ENCODE measurements around the gene INAFM2.
A peak's percentile ranks its signal among the peaks of the same experiment; 100 is the strongest.

Gene INAFM2

DNA sequence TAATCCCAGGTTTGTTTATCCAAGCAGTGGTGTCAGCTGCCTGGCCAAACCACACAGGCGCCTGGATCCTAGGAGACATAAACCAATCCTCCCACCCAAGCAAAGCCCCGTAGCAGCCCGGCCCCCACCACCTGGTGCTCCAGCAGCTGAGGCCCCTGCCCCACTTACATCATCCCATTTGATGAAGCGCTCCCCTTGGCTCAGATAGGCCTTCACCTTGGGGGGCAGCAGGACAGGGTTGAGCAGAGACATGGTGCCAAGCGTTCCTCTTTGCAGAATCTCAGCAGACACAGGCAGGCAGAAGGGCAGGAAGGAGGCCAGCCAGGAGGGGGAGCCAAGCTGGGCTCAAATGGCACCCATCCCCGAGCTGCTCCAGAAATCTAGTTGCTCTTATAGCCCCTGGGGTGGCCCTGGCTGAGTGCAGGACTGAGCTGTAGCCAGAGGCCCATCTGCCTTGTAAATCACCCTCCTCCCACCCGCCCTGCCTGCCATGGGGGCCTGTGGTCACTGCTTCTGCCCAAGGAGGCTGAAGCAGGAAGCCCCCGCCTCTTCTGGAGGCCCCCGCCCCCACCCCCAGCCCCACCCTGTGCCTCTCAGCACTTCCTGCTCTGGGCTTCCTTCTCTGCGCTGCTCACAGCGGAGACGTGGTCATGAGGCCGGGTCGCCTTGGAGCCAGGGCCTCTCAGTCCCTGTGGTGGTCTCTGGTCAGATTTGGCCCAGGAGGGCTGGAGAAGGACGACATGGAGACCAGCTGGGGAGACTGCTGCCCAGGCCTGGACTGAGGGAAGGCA lies 15.9 kb upstream of the INAFM2 start, which contains the start of gene PLCB2:
Gene PLCB2 (minus strand): TSS at position 515 of the 791 bp plus-strand sequence. CDS start 263 bp downstream, at position 252.
- DNase-seq = peak; percentile 85

DNA sequence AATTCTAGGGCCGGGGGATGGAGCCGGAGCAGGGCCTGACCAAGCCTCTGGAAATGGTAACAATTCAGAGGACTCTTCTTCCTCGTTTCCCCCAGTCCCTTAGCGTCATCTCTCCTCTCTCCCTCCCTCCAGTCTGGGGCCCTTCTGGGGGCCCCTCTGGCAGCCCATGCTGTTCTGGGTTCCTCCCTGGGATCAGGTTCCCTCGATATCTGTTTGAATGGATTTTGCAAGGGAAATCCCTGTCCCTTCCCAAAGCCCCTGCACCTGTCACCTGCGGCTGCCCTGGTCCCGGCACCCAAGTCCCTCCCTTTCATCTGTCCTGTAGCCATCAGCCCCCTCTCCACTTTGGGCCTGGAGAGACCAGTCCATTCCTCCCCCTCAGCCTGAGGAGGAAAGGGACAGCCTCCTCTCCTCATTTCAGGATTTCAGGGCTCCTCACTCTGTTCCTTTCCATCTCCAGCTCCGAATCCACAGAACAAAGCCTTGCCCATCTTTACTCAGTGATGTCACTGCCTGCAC lies 14.1 kb upstream of the INAFM2 start:
- no peak for DNase-seq

DNA sequence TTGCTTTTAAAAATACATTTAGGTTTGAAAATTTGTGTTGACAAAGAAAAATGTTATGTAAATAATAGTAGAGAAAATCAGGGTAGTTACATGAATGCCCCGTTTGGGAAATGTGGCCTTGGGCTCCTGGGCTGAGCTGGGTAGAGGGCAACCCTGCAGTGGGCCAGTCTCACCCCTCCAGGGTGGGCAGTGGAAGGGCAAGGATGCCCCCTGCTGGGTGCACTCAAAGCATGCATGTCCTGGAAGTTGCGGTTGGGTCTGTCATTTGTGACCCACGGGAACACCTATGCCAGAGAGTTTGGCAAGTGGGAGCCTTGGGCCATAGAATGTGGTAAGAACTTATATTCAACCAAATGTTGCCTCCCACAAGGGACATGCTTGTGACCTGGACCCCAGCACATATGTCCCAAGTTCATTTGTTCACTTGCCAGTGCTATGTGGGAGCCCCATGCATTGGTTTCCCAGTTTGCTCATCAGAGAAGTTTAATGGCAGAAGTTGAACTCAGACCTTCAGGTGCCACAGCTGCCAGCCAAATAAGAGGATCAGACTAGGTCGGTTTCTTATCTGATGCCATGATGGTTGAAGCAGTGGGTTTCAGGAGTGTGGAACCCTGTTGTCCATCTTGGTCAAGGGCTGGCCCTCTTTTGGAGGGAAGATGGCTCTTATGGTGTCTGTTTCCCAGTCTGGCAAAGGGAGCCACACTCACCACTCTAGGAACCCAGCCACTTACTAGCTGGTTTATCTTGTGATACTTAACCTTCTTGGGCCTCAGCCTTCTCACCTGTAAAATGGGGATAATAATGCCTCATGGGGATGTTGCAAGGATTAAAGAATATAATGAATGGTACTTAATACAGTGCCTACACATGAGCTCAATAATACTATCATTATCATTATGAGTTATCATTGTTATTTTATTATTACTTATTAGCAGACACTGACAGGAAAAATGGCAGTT lies 13.2 kb upstream of the INAFM2 start:
- DNase-seq = peak; percentile 86

DNA sequence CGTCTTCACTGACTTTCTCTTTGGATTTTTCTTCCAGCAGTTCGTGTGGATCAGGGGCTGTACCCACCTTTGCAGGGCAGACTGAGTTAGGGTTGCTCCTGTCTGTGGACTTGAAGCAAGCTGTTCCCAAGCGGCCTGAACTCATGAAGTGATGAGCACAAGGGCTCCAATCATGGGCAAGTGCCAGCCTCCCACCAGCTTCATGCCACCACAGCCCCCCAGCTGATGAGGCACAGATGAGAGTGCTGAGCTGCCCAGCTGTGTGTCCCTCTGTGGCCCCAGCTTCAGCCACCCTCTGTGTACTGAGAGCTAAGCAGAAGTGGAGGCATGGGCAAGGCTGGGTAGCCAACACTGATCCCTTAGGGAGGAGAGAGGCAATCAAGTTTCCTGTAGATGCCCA lies 12.5 kb upstream of the INAFM2 start:
- DNase-seq = no peak

DNA sequence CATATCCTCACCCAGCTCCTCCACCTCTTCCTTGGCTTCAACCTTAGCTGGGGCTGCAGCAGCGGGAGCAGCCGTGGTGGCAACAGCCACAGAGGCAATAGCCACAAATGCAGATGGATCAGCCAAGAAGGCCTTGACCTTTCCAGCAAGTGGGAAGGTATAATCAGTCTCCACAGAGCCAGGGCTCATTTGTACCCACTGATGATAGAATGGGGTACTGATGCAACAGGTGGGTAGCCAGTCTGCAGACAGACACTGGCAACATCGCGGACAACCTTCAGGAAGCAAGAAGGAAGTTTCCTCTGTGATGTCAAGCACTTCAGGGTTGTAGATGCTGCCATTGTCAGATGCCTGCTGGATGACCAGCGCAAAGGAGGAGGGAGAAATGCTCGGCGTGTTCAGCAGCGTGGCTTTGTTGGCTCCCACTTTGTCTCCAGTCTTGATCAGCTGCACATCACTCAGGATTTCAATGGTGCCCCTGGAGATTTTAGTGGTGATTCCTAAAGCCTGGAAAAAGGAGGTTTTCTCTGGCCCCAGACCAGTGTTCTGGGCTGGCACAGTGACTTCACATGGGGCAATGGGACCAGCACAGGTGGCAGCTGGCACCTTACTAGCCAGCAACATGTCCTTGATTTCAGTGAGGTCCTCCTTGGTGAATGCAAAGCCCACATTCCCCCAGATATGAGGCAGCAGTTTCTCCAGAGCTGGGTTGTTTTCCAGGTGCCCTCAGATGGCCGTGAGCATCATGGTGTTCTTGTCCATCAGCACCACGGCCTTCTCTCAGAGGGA lies 10.9 kb upstream of the INAFM2 start:
- no peak for DNase-seq

DNA sequence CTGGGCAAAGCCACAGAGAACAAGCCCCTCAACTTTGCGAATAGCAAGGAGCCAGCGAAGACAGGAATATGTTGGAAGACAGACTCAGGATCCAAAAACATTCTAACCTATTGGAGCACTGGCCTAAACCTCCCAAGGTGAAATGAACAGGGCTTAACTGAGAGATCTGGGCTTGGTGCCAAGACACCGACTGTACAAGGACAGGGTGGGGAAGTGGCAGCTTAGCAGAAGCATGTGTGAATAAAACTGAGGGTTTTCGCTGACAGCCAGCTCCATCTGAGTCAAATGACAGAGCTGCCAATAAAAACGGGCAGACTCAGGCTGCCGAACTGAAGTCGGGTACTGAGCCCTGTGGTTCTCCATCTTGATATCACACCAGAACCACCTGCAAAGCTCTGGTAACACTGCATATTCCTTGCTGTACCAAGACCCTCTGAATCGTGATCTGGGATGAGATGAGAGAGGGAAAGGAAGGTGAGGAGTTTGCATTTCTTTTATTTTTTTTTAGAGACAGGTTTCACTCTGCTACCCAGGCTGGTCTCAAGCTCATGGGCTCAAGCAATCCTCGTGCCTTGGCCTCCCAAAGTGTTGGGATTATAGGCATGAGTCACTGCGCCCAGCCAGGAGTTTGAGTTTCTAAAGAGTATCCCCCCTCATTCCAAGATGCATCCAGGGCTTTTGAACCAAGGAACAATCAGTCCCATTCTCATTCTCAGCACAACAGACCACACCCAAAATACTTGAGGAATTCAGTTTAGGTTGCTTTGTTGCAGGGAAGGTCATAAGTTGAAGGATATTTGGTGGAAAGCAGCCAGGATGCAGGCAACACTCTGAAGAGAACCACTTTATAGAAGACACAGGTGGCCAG lies 9.7 kb upstream of the INAFM2 start:
- peak; percentile 91 for DNase-seq

DNA sequence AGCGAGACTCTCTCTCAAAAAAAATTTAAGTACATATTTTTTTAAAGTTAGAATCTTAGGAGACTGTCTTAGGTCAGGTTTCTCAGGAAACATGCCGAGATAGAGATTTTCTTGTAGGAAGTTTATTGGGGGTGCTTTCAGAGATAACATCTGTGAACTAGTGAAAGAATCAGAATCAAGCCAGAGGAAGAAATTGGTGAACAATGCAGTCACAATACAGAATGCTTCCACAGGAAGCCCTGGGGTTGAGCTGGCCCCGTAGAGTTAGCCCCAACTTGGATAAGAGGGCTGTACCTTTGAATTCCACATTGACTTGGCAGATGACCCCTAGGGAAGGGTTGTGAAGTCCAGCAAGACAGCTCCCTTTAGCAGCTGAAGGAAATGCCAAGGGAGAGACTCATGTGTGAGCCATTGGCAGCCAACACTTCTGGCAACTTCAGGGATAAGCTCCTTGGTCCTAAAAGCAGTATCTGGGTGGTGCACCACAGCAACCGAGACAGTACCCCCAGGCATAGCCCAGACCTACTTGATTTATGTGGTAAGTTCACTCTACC lies 8.7 kb upstream of the INAFM2 start:
- DNase-seq = no peak

DNA sequence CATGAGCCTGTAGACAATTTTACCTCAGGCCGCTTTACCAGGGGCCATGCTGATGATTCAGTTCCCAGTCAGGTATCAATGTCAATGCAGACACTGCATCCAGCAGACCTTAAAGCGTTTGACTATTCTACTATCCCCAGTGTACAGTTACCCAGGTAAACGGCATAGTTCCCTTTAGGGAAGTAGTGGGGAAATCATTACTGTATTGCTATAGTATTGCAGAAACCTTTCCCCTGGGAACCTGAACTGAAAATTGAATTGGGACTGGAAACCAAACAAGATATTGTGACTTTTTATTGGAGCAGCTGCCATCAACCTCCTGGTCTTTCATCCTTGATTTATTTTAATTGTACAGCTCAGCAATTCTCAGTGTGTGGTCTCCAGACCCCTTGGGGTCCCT lies 6.6 kb upstream of the INAFM2 start:
- no peak for DNase-seq

DNA sequence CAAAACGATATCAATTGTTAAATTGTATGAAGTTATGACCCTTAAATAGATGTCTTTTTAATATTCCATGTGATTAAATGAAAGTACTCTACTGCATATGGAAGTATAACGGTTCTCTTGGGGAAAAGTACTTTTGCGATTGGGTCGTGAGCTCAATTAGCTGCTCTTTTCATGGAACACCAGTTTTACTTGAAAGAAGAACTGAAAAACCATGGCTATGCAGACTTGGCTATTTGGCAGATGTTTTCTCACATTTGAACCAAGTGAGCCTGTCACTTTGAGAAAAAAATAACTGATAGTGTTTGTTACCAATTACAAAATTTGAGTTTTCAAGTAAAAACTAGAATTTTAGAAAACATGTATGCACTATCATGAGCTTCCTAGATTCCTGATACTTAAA lies 5.9 kb upstream of the INAFM2 start:
- no peak for DNase-seq

DNA sequence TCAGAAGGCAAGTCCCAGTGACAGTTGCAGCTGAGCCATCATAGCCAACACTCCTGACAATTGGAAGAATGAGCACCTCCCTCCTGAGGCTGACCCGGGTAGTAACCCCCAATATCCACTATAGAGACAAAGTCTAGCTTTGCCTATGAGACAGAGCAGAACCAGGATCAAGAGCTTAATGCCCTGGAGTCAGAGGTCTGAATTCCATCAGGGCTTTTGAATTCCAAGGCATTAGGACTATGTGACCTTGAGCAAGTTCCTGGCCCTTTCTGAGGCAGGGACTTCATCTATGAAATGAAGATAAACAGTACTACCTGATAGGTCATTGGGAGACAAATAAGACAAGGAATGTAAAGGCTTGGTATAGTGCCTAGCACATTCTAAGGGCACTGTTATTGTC lies 3.1 kb upstream of the INAFM2 start:
- no peak for DNase-seq

DNA sequence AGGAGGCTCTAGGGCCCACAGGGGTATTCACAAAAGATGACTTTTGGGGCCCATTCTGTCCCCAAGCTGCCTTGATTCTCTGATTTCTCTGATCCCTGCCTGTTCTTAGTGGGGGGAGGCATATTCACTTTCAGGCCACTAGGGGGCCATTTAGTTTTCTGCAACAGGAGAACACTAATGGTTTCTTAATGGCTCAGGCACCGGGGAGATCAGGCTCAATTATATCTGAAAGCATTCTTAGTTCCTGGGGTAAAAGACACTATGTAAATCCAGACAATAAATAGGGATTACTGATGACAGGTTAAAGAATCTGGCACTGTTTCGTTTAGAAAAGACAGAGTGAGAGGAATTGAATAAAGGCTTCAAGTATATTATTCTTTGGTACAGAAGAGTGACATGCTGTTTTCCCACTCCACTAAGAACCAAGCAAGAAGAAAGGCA lies 2.5 kb upstream of the INAFM2 start:
- peak; percentile 90 for DNase-seq

DNA sequence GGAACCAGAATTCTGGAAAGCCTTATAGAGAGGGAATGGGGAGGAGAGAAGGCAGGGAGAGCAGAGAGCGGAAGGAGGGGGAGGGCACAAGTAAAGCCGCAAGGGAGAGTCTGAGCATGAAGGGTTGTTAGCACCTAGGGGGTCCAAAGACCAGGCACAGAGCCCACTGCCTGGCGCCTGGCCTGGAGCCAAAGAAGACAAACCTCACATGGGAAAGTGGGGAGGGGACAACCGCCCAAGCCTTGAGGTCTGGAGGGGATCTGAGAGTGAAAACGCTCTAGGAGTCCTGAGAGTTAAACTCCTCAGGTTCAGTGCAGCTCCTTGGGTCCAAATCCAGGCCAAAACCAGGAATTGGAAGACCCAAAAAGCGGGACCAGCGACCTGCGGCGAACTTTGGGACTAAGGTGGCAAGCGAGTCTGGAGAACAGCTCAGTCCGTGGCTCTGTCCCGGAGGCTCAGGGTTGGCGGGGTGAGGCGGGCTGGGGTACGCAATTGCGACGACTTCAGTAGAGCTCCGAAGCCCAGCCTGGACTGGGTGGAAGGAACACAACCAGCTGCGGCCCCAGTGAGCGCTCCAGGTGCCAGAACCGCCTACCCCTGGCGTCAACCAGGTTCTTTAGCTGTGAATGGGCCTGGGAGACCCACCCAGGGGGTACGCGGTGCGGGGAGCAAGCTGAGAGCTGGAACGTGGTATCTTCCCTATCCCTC lies 807 bp upstream of the INAFM2 start:
- no peak for DNase-seq

DNA sequence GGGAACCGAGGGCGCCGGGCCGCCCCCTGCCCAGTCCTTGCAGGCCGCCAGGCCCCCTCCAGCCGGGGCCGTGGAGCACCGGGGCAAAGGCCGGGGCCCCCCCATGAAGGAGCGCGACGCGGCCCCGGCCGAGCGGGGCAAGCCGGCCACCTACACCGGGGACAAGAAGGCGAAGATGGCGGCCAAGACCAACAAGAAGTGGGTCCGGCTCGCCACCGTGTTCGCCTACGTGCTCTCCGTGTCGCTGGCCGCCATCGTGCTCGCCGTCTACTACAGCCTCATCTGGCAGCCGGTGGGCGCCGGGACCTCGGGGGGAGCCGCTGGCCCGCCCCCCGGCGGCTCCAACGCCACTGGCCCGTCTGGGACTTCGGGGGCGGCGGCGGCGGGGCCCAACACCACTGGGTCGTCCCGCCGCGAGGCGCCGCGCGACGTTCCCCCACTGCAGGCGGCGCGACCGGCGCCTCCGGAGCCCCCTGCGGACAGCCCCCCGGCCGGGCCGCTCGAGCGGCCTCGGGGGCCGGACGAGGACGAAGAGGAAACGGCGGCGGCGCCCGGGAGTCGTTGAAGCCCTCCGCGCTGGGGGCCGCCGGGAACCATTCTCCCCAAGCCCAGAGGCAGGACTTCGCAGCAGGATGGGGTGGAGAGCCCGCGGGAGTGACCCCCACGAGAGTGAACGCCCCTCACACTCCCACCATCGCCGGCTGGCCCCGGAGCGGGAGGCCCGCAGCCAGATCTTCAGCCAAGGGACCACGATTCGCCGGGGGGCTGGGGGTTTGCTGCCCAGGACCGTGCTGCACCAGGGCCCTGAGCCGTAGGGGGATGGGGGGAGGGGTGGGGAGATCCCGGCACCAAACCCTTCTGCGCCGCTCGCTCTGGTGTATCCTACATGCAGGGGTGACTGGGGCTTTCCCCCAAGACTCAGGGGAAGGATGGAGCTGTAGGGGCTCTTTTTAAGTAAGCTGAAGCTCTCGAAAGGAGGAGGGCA lies 753 bp downstream of the INAFM2 start:
- peak; percentile 50 for DNase-seq

DNA sequence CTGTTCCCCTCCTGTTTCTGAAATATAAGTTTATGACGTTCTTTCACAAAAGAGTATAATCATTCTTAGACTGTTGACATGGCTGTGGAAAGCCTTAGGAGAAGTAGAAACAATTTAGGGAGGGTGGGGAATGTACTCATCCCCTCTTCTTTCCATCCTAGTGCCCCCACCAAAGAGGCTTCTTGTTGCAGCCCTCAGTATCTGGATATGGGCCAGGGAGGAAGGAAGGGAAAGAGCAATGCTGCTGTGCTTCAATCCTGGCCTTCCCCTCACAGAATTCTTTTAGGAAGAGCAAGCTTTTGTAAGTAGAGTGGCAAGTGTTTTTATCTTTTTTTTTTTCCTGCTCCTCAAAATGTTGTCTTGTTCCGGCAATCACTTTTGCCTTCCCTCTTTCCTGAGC lies 1.7 kb downstream of the INAFM2 start:
- DNase-seq = no peak

DNA sequence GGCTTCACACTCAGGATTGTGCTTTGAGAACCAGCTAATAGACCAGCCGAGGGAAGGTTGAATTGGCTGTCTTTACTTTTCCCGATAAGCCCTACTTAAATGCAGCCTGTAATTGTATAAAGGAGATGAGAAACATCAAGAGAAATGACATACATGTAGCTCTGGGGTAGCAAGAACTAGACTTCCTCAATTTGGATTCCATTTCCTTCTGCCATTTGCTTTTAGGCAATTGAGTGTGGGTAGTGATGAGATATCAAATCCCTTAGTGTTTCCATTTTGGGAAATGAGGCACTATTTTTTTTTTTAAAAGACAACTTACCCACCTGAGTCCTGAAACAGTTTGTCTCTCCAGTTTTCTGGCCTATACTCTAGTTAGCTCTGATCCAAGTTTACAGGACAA lies 2.2 kb downstream of the INAFM2 start:
- DNase-seq = no peak

DNA sequence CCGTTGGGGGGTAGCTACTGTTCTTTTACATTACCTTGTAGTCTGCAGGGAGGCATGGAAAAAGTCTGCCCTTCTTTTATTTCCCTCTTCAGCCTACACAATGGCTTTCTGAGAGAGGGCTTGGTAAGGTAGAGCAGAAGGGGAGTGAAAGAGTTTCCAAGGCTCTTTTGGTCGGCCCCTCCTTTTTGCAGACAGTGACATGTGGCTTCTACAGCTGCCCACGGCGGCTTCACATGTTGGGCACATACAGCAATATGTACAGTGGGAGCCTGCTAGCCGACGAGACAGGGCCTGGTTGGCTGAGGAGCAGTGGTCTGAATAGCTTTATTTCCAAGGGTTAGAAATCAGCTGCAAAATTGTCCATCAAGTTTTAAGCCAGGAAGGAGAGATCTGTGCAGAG lies 4.0 kb downstream of the INAFM2 start:
- DNase-seq = peak; percentile 51

DNA sequence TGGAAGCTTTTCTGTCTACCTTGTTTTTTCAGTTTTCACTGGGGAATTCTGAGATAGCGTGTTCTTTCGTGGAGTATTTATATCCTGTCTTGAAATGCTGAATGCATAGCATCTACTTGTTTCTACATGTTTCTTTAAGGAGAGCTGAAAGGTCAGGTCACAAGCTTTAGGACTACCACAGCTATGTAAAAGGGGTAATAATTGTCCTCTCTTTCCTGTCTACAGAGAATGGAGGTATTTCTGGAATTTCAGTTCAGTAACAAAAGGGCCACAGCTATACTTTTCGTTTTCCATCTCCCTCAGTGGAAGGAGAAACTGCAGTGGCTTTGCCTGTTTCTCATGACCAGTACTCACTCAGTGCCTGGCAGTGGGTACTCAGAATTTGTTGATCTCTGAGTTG lies 4.7 kb downstream of the INAFM2 start:
- no peak for DNase-seq

DNA sequence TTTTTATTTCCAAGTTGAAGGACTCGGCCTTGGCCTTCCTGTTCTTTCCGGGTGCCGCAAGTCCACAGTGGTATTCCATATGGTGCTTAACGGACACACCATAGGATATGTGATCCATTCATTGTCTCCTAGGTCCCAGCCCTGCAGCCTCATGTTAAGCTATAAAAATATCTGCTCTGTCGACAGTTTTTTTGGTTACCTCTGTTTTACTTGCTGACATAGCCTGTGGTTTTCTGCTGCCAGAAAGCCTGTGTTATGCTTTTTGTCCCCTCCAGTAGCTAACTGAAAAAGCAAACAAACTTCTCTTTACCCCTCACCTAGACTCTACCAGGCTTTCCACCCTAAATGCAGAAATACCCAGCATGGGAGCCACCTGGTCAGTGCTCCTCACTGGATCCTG lies 5.3 kb downstream of the INAFM2 start:
- peak; percentile 33 for DNase-seq

DNA sequence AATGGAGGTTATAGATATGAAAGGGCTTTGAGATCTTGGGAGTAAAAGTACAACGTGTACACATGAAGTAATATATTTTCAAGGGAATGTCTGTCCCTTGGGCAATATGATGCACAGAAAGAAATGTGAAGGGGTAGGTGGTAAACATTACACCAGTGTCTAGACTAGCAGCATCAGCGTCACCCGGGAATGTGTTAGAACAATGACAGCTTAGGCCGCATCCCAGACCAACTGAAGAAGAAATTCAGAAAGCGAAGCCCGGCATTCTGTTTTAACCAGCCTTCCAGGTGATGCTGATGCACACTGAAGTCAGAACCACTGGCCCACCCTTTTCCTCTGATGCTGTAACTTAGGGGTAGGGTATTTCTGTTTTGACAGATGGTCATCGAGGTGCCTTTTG lies 6.3 kb downstream of the INAFM2 start:
- no peak for DNase-seq

All from hematopoietic multipotent progenitor cell treated with erythropoietin and hydrocortisone succinate and interleukin-3 and kit ligand, for 6 days (in vitro differentiated cells).